Ishikawa (cell line): ENCODE results near the gene NCK1.
A peak's percentile ranks its signal among the peaks of the same experiment; 100 is the strongest.

Experiments
- CEBPB ChIP-seq: IDR thresholded peaks from 2 replicates; pipeline ENCODE4 v1.6.1; 2012
- CREB1 ChIP-seq: IDR thresholded peaks from 2 replicates; pipeline ENCODE4 v1.6.1; 2012; ENCODE audit warnings: low read depth
- EGR1 ChIP-seq: IDR thresholded peaks from 2 replicates; pipeline ENCODE4 v1.6.1; 2012
- EP300 ChIP-seq: IDR thresholded peaks from 2 replicates; pipeline ENCODE4 v1.6.1; 2012; ENCODE audit warnings: borderline replicate concordance
- FOXM1 ChIP-seq: IDR thresholded peaks from 2 replicates; pipeline ENCODE4 v1.6.1; 2012; ENCODE audit warnings: low read depth, borderline replicate concordance
- NFIC ChIP-seq: IDR thresholded peaks from 2 replicates; pipeline ENCODE4 v1.6.1; 2012
- RAD21 ChIP-seq: IDR thresholded peaks from 2 replicates; pipeline ENCODE4 v1.6.1; 2012; ENCODE audit warnings: low read depth
- TAF1 ChIP-seq: IDR thresholded peaks from 2 replicates; pipeline ENCODE4 v1.6.1; 2012; ENCODE audit warnings: low read depth, mild to moderate bottlenecking
- TCF12 ChIP-seq: IDR thresholded peaks from 2 replicates; pipeline ENCODE4 v1.6.1; 2012; ENCODE audit warnings: low read depth
- TEAD4 ChIP-seq: IDR thresholded peaks from 2 replicates; pipeline ENCODE4 v1.6.1; 2012
- YY1 ChIP-seq: IDR thresholded peaks from 2 replicates; pipeline ENCODE4 v1.6.1; 2012; ENCODE audit warnings: low read depth
- ZBTB7A ChIP-seq: IDR thresholded peaks from 2 replicates; pipeline ENCODE4 v1.6.1; 2012; ENCODE audit warnings: low read depth
- TF ChIP-seq, protein P1 (sequence below): IDR thresholded peaks from 2 replicates; pipeline ENCODE4 v1.6.1; 2012
- TF ChIP-seq, protein P2 (sequence below): IDR thresholded peaks from 2 replicates; pipeline ENCODE4 v1.6.1; 2012
- TF ChIP-seq, protein P3 (sequence below): IDR thresholded peaks from 2 replicates; pipeline ENCODE4 v1.6.1; 2012; ENCODE audit warnings: low read depth, mild to moderate bottlenecking

Gene NCK1

DNA sequence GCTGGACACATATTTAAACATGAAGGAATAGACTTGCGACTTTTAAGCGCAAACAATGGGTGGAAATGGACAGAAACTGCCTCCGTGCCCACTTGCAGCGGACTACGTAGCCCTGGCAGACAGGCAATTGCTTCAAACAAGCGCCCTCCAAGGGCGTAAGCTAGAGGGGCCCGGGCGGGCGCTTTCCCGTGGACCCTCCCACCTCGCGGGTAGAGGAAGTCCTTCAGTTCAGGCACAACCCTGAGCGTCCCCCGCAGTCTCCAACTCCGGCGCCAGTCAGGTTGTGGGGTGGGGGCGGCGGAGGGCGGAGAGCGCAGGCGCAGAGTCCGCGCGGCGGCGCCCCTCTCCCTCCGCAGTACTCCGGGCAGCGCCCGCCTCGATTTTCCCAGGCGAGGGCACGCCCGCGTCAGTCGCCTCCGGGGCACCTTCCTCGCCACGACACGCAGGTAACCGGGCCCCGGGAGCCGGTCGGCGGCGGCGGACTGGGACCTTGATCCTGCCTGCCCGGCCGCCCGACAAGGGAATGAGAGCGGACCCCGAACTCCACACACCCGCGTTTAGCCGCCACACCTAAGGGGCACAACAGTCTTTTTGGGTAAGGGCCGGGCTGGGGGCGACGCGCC lies 43.1 kb upstream of the NCK1 start, which contains the start of gene SLC35G2:
TSS of gene SLC35G2 (plus strand) at position 358 of the 623 bp plus-strand sequence. CDS start 35,335 bp downstream, outside the sequence.
- no peak; the same call in 1 of the 2 replicates for TF ChIP-seq YY1
- TF ChIP-seq, protein P1, sequence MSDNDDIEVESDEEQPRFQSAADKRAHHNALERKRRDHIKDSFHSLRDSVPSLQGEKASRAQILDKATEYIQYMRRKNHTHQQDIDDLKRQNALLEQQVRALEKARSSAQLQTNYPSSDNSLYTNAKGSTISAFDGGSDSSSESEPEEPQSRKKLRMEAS: peak; percentile 30; the same call in 1 of the 2 replicates
- TF ChIP-seq NFIC: no peak; the same call in 1 of the 2 replicates
- peak; percentile 94 for TF ChIP-seq ZBTB7A
- TF ChIP-seq, protein P2, sequence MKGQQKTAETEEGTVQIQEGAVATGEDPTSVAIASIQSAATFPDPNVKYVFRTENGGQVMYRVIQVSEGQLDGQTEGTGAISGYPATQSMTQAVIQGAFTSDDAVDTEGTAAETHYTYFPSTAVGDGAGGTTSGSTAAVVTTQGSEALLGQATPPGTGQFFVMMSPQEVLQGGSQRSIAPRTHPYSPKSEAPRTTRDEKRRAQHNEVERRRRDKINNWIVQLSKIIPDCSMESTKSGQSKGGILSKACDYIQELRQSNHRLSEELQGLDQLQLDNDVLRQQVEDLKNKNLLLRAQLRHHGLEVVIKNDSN: no peak
- no peak for TF ChIP-seq CREB1
- no peak for TF ChIP-seq TCF12
- TF ChIP-seq EGR1: no peak
- no peak for TF ChIP-seq CEBPB
- TF ChIP-seq EP300: no peak
- no peak for TF ChIP-seq TEAD4
- TF ChIP-seq, protein P3, sequence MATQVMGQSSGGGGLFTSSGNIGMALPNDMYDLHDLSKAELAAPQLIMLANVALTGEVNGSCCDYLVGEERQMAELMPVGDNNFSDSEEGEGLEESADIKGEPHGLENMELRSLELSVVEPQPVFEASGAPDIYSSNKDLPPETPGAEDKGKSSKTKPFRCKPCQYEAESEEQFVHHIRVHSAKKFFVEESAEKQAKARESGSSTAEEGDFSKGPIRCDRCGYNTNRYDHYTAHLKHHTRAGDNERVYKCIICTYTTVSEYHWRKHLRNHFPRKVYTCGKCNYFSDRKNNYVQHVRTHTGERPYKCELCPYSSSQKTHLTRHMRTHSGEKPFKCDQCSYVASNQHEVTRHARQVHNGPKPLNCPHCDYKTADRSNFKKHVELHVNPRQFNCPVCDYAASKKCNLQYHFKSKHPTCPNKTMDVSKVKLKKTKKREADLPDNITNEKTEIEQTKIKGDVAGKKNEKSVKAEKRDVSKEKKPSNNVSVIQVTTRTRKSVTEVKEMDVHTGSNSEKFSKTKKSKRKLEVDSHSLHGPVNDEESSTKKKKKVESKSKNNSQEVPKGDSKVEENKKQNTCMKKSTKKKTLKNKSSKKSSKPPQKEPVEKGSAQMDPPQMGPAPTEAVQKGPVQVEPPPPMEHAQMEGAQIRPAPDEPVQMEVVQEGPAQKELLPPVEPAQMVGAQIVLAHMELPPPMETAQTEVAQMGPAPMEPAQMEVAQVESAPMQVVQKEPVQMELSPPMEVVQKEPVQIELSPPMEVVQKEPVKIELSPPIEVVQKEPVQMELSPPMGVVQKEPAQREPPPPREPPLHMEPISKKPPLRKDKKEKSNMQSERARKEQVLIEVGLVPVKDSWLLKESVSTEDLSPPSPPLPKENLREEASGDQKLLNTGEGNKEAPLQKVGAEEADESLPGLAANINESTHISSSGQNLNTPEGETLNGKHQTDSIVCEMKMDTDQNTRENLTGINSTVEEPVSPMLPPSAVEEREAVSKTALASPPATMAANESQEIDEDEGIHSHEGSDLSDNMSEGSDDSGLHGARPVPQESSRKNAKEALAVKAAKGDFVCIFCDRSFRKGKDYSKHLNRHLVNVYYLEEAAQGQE: no peak
- TF ChIP-seq FOXM1: 0 out of 2 replicates have a peak, but pooled peaks have one; percentile 16
- no peak for TF ChIP-seq RAD21
- no peak; the same call in none of the 2 replicates for TF ChIP-seq TAF1

DNA sequence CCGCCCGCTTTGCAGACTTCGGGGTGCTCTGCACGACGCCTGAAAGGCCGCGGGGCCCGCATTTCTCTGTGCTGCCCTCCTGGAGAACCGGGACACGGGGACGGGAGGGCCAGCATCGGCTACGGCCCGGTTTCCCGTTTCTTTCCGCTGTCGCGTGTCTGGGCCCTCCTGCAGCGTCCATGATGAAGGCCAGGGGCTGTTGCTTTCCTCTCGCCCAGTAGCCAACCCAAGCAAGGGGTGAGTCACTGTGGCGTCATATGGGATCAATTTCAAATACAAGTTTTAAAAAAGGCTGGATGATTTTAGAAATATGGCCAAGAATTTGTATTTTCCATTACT lies 42.6 kb upstream of the NCK1 start:
- TF ChIP-seq EP300: no peak

DNA sequence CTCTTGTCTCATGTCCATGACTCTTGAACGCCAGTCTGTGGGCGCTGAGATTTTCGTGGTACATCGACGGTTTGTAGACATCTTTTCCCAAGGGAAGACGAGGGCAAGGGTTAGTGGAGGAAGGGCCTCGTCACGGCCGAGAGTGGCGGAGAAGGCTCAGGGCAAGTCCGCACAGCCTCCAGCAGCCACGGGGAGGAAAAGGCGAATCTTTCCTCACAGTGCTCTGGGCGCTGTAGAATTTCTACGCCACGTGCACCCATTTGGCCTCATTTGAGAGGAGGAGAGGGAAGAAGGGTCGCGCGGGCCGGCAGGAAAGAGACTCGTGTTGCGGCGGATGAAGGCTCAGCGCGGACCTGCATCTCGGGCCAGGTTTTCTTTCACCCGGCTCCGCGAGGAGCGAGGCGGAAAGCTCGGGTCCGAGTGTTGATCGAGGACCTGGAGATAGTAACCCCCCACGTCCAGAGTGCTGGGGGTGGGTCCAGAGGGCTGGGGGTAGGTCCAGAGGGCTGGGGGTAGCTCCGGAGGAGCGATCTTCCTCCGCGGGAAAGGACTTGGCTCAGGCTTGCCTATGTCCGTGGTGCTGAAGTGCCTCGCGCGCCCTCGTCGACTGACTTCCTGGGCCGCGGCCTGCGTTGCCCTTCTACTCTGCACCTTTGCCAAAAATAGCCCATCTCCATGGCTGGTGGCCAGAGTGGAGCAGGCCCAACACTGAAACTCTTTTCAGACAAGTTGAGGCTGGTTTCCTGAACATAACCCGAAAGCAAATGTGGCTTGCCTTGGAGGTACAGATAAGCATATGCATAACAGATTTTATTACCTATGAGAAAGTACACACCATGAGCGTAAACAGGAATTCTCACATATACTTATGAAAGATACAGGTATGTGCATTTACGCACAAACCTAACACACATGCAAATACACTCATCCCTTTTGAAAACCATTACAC lies 42.0 kb upstream of the NCK1 start:
- peak; percentile 19; the same call in 1 of the 2 replicates for TF ChIP-seq EP300
- TF ChIP-seq, protein P3: peak; percentile 84
- TF ChIP-seq, protein P1: peak; percentile 73
- no peak for TF ChIP-seq CEBPB
- TF ChIP-seq NFIC: peak; percentile 15; the same call in 1 of the 2 replicates
- no peak for TF ChIP-seq TAF1

DNA sequence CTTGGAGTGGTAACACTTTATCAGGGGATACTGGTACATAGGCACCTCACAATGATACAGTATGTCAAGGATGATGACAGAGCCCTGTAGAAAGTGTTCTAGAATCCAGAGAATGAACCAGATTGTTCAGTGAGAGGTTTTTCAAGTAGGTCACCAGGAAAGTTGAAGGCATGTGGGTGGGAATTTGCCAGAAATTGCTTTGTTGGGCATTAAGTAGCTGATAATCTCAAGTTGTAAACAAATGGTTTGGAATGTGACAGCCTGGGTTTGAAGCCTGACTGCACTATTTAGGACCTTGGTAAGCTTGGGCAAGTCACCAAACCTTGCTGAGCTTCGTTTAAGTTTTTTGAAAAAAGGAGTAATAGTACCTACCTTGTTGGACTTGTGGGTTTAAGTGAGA lies 30.5 kb upstream of the NCK1 start:
- TF ChIP-seq, protein P2: no peak
- TF ChIP-seq EGR1 (no peak), TCF12 (no peak), CREB1 (no peak)
- TF ChIP-seq, protein P3: no peak
